ENCODE data around the gene UFD1. TPM values are rescaled to one million over a fixed set of nuclear protein-coding genes. Genes with fewer than 3 reads are reported as not detected.

UFD1 gene
- total and polyA plus RNA-seq, 2 of the 13 experiments (the other 11 are each of a cell fraction or from before 2014, with no cell fraction given) = 47.9 to 51.1 TPM

- TF ChIP-seq ZNF24 (IDR thresholded peaks at IDR 0.05) (no peak), ZMAT3 (CRISPR knock-in tag; conservative IDR thresholded peaks at IDR 0.05) (peak; percentile 75; the same call in 1 of the 2 replicates), AHDC1 (CRISPR knock-in tag; IDR thresholded peaks at IDR 0.05; ENCODE audit: borderline replicate concordance) (0 out of 2 replicates have a peak, but pooled peaks have one; percentile 31), ZNF484 (CRISPR knock-in tag; IDR thresholded peaks at IDR 0.05; ENCODE audit: borderline replicate concordance, low read depth) (no peak), KLF12 (CRISPR knock-in tag; IDR thresholded peaks at IDR 0.05; ENCODE audit: borderline replicate concordance) (no peak), POLR2AphosphoS5 (IDR thresholded peaks at IDR 0.05; ENCODE audit: low read depth, low read length) (no peak), MIXL1 (CRISPR knock-in tag; IDR thresholded peaks at IDR 0.05) (no peak), BCL3 (CRISPR knock-in tag; IDR thresholded peaks at IDR 0.05) (no peak), ZNF44 (CRISPR knock-in tag; IDR thresholded peaks at IDR 0.05) (no peak; the same call in 1 of the 2 replicates), NR2C2 (CRISPR knock-in tag; IDR thresholded peaks at IDR 0.05; ENCODE audit: borderline replicate concordance) (peak; percentile 12; the same call in 1 of the 2 replicates), BHLHE40 (IDR thresholded peaks at IDR 0.05; ENCODE audit: low read length) (peak; percentile 86), TEAD3 (CRISPR knock-in tag; optimal IDR thresholded peaks at IDR 0.05; ENCODE audit: borderline replicate concordance) (no peak), GMEB2 (CRISPR knock-in tag; IDR thresholded peaks at IDR 0.05; ENCODE audit: low read depth) (no peak), ZNF17 (CRISPR knock-in tag; IDR thresholded peaks at IDR 0.05) (no peak), RCOR2 (CRISPR knock-in tag; IDR thresholded peaks at IDR 0.05) (no peak), TRIM24 (CRISPR knock-in tag; IDR thresholded peaks at IDR 0.05) (no peak), TFE3 (CRISPR knock-in tag; IDR thresholded peaks at IDR 0.05) (0 out of 2 replicates have a peak, but pooled peaks have one; percentile 41)
These were observed 48.0 kb downstream of the UFD1 start (continued) for GRCh38 chr22:19430890-19431541.

All from HepG2 (cell line).